Peyer's patch (tissue), 4 donors: Measurements from ENCODE around the gene SERPINH1.

Experiments
- CTCF ChIP-seq, 6 experiments: fragments of 450-650 bp in 4 of 6; fragments of 200-600 bp in 2 of 6; sonication (generic) in 1 of 6; IDR thresholded peaks; one replicate each; pipeline ENCODE4 v1.5.1; 2017 to 2019; ENCODE audit warnings: antibody characterized with exemption in 6 of 6, mild to moderate bottlenecking in 3 of 6, moderate library complexity in 1 of 6
- POLR2A ChIP-seq, 2 donors: fragments of 450-650 bp; IDR thresholded peaks; one replicate each; pipeline ENCODE4 v1.5.1; 2017; ENCODE audit warnings: antibody characterized with exemption in 2 of 2, mild to moderate bottlenecking in 2 of 2, moderate library complexity in 2 of 2

- no peak for TF ChIP-seq CTCF (IDR thresholded peaks at IDR 0.05)
- no peak for TF ChIP-seq POLR2A (IDR thresholded peaks at IDR 0.05)
Observed at GRCh38 chr11:75560644-75561043, 1.4 kb upstream of the SERPINH1 start.
